PC-3 (cell line): Measurements from ENCODE around the gene CMC1. TPM values are rescaled to one million over a fixed set of nuclear protein-coding genes. Genes with fewer than 3 reads are reported as not detected.

ENCODE experiments used
- ATAC-seq: fragments of 200-7000 bp; cut with Tn5 transposase; 2 replicates; pipeline ENCODE4 v1.9.1; 2020; ENCODE audit warnings: mild to moderate bottlenecking, moderate library complexity
- BruUV-seq: library from RNA; stranded (reverse); fragments of 400-500 nt; replicated peaks from 2 replicates; lab custom pipeline; 2021; lab: Mats Ljungman, UMichigan
- CTCF ChIA-PET: fragments of 300-600 bp; sonication (Branson Sonifier 250); formaldehyde crosslinking; loops from one replicate; lab custom pipeline; 2022; ENCODE audit warnings: antibody characterized with exemption; lab: Charles Lee
- POLR2A ChIA-PET: fragments of 300-600 bp; sonication (Branson Sonifier 250); formaldehyde crosslinking; loops from one replicate; lab custom pipeline; 2022; ENCODE audit warnings: antibody characterized with exemption; ENCODE audit not compliant: unreplicated experiment; lab: Charles Lee
- DNase-seq: peaks from one replicate; pipeline ENCODE4 v3.0.0-alpha.2; 2015
- H2AFZ ChIP-seq: fragments of 300-600 bp; sonication (generic); 2 replicates; pipeline ENCODE4 v1.6.0; 2016; ENCODE audit warnings: antibody characterized with exemption, low read length
- H3F3A ChIP-seq: fragments of 300-600 bp; sonication (generic); one replicate; pipeline ENCODE4 v1.6.0; 2017; ENCODE audit warnings: antibody characterized with exemption, low read length, control low read depth, mild to moderate bottlenecking; ENCODE audit not compliant: unreplicated experiment
- H3K27ac ChIP-seq: fragments of 300-600 bp; sonication (generic); 2 replicates; pipeline ENCODE4 v1.5.1; 2016; ENCODE audit warnings: mild to moderate bottlenecking, low read length
- H3K27me3 ChIP-seq: fragments of 300-600 bp; sonication (generic); 2 replicates; pipeline ENCODE4 v1.6.1; 2016; ENCODE audit warnings: low read length, mixed read lengths
- H3K36me3 ChIP-seq: fragments of 300-600 bp; sonication (generic); 2 replicates; pipeline ENCODE4 v1.6.1; 2016; ENCODE audit warnings: low read depth, mixed run types, low read length, mixed read lengths
- H3K4me1 ChIP-seq: fragments of 300-600 bp; sonication (generic); 2 replicates; pipeline ENCODE4 v1.5.1; 2016; ENCODE audit warnings: low read length; ENCODE audit not compliant: insufficient read depth
- H3K4me2 ChIP-seq: fragments of 300-600 bp; sonication (generic); 2 replicates; pipeline ENCODE4 v1.6.0; 2016; ENCODE audit warnings: low read length
- H3K4me3 ChIP-seq: fragments of 300-600 bp; sonication (generic); 2 replicates; pipeline ENCODE4 v1.5.1; 2016; ENCODE audit warnings: mild to moderate bottlenecking, low read length, mixed read lengths
- H3K79me2 ChIP-seq: fragments of 300-600 bp; sonication (generic); 2 replicates; pipeline ENCODE4 v1.6.1; 2017; ENCODE audit warnings: low read length, mixed read lengths
- H3K9ac ChIP-seq: fragments of 300-600 bp; sonication (generic); 2 replicates; pipeline ENCODE4 v1.6.0; 2016; ENCODE audit warnings: mild to moderate bottlenecking, low read length
- H3K9me2 ChIP-seq: fragments of 300-600 bp; sonication (generic); replicated peaks from 2 replicates; pipeline ENCODE4 v1.6.1; 2016; ENCODE audit warnings: mixed run types, low read length, mixed read lengths
- H3K9me3 ChIP-seq: fragments of 300-600 bp; sonication (generic); 2 replicates; pipeline ENCODE4 v1.6.1; 2016; ENCODE audit warnings: low read length, mixed read lengths
- H4K20me1 ChIP-seq: fragments of 300-600 bp; sonication (generic); 2 replicates; pipeline ENCODE4 v1.6.1; 2016; ENCODE audit warnings: low read length, mixed read lengths
- CTCF ChIP-seq: fragments of 300-600 bp; sonication (generic); conservative IDR thresholded peaks from 2 replicates; pipeline ENCODE4 v1.5.1; 2017; ENCODE audit warnings: antibody characterized with exemption, low read depth, mild to moderate bottlenecking, low read length
- EZH2 ChIP-seq: fragments of 300-600 bp; sonication (generic); IDR thresholded peaks from one replicate; pipeline ENCODE4 v1.6.1; 2017; ENCODE audit warnings: antibody characterized with exemption, mild to moderate bottlenecking, low read length; ENCODE audit not compliant: unreplicated experiment
- EZH2phosphoT487 ChIP-seq: fragments of 300-600 bp; sonication (generic); IDR thresholded peaks from 2 replicates; pipeline ENCODE4 v1.6.1; 2018; ENCODE audit warnings: mild to moderate bottlenecking, antibody characterized with exemption, low read length, borderline replicate concordance
- intact Hi-C: fragments of 100-400 bp; cut with micrococcal nuclease; formaldehyde crosslinking; loops from 2 replicates; pipeline ENCODE4 v1.9.0; 2023
- total RNA-seq: library from RNA; depleted of rRNA; stranded (reverse); fragments of >200 nt; gene quantifications from 2 replicates; pipeline ENCODE4 v1.2.3, GENCODE V29; 2014

The CMC1 gene
- total RNA-seq, 1 experiment from 2014 or later = 16.7 TPM

GRCh38 chr3:28290863-28291300 is 49.5 kb downstream of the CMC1 start:
- no peak overlapping the region for H3K27ac ChIP-seq
- POLR2A ChIA-PET = no interaction called here
- H3K36me3 ChIP-seq = peaks cover 10% of the 10 kb centered on the region
- DNase-seq (no peak), ATAC-seq (no peak)
- no peaks in the 10 kb centered on the region for H3K27me3 ChIP-seq
- no peak overlapping the region for H2AFZ ChIP-seq
- H3K4me3 ChIP-seq = no peak overlapping the region
- H3F3A ChIP-seq = no peaks in the 10 kb centered on the region
- no peaks in the 10 kb centered on the region for H4K20me1 ChIP-seq
- no peak overlapping the region for H3K4me2 ChIP-seq
- intact Hi-C loops = no loop called here
- no peaks in the 10 kb centered on the region for H3K4me1 ChIP-seq
- BruUV-seq = no TSS peak
- no peaks in the 10 kb centered on the region for H3K9me2 ChIP-seq
- no peaks in the 10 kb centered on the region for H3K79me2 ChIP-seq
- no peaks in the 10 kb centered on the region for H3K9me3 ChIP-seq
- CTCF ChIA-PET = no interaction called here
- no peak overlapping the region for H3K9ac ChIP-seq
- TF ChIP-seq EZH2 (no peak), EZH2phosphoT487 (no peak), CTCF (no peak)

GRCh38 chr3:28291577-28291976 is 50.2 kb downstream of the CMC1 start:
- H3K4me1 ChIP-seq = no peaks in the 10 kb centered on the region
- POLR2A ChIA-PET = no interaction called here
- H4K20me1 ChIP-seq = no peaks in the 10 kb centered on the region
- TF ChIP-seq CTCF (no peak), EZH2 (no peak), EZH2phosphoT487 (no peak)
- H3K27ac ChIP-seq = no peak overlapping the region
- no peak overlapping the region for H3K4me2 ChIP-seq
- no peaks in the 10 kb centered on the region for H3K79me2 ChIP-seq
- H3K9ac ChIP-seq = no peak overlapping the region
- H3K9me2 ChIP-seq = no peaks in the 10 kb centered on the region
- no TSS peak for BruUV-seq
- ATAC-seq (no peak), DNase-seq (no peak)
- H3K4me3 ChIP-seq = no peak overlapping the region
- no peaks in the 10 kb centered on the region for H3F3A ChIP-seq
- peaks cover 10% of the 10 kb centered on the region for H3K36me3 ChIP-seq
- CTCF ChIA-PET = no interaction called here
- no peaks in the 10 kb centered on the region for H3K27me3 ChIP-seq
- no peak overlapping the region for H2AFZ ChIP-seq
- intact Hi-C loops = no loop called here
- no peaks in the 10 kb centered on the region for H3K9me3 ChIP-seq

- Histone ChIP-seq H3K36me3 (peaks cover 10% of the 10 kb centered on the region), H2AFZ (no peak overlapping the region), H3K79me2 (no peaks in the 10 kb centered on the region), H4K20me1 (no peaks in the 10 kb centered on the region), H3K9me3 (no peaks in the 10 kb centered on the region), H3K27ac (no peak overlapping the region), H3K4me1 (no peaks in the 10 kb centered on the region), H3K4me3 (no peak overlapping the region), H3K27me3 (no peaks in the 10 kb centered on the region), H3F3A (no peaks in the 10 kb centered on the region), H3K9me2 (no peaks in the 10 kb centered on the region), H3K4me2 (no peak overlapping the region), H3K9ac (no peak overlapping the region)
- intact Hi-C loops = no loop called here
- DNase-seq (no peak), ATAC-seq (no peak)
- TF ChIP-seq EZH2 (no peak), CTCF (no peak), EZH2phosphoT487 (no peak)
- BruUV-seq = no TSS peak
- ChIA-PET POLR2A (no interaction called here), CTCF (no interaction called here)
Observed at GRCh38 chr3:28292622-28293021, 51.2 kb downstream of the CMC1 start.
